Loucy (cell line): ENCODE measurements around the gene FADS3.

Experiments
- H2AFZ ChIP-seq: fragments of 200-600 bp; sonication (generic); 2 replicates; pipeline ENCODE4 v1.6.0; 2016; ENCODE audit warnings: antibody characterized with exemption, mild to moderate bottlenecking, low read length, moderate library complexity
- H3F3A ChIP-seq: fragments of 200-600 bp; 2 replicates; pipeline ENCODE4 v1.6.0; 2016; ENCODE audit warnings: antibody characterized with exemption, low read depth, mild to moderate bottlenecking
- H3K27me3 ChIP-seq: fragments of 200-600 bp; sonication (generic); 2 replicates; pipeline ENCODE4 v1.6.1; 2014; ENCODE audit warnings: low read length, mild to moderate bottlenecking; ENCODE audit not compliant: insufficient read depth, poor library complexity, severe bottlenecking
- H3K36me3 ChIP-seq: fragments of 200-600 bp; sonication (generic); 2 replicates; pipeline ENCODE4 v1.6.1; 2016; ENCODE audit warnings: low read length; ENCODE audit not compliant: insufficient read depth
- H3K4me1 ChIP-seq: fragments of 200-600 bp; sonication (generic); 2 replicates; pipeline ENCODE4 v1.5.1; 2014; ENCODE audit warnings: low read length, mild to moderate bottlenecking; ENCODE audit not compliant: insufficient read depth, poor library complexity, severe bottlenecking
- H3K4me2 ChIP-seq: fragments of 200-600 bp; sonication (generic); 2 replicates; pipeline ENCODE4 v1.6.0; 2014; ENCODE audit warnings: antibody characterized with exemption, low read length, low read depth, mild to moderate bottlenecking; ENCODE audit not compliant: poor library complexity, severe bottlenecking
- H3K4me3 ChIP-seq: fragments of 200-600 bp; sonication (generic); 2 replicates; pipeline ENCODE4 v1.5.1; 2014; ENCODE audit warnings: low read length, mild to moderate bottlenecking, mixed read lengths; ENCODE audit not compliant: poor library complexity, severe bottlenecking
- H3K79me2 ChIP-seq: fragments of 200-600 bp; sonication (generic); 2 replicates; pipeline ENCODE4 v1.6.1; 2014; ENCODE audit warnings: low read length; ENCODE audit not compliant: insufficient read depth
- H3K9ac ChIP-seq: fragments of 200-600 bp; sonication (generic); 2 replicates; pipeline ENCODE4 v1.6.0; 2014; ENCODE audit warnings: mild to moderate bottlenecking, low read depth, low read length, moderate library complexity; ENCODE audit not compliant: poor library complexity, severe bottlenecking
- H3K9me2 ChIP-seq: fragments of 200-600 bp; sonication (generic); replicated peaks from 2 replicates; pipeline ENCODE4 v1.6.1; 2016; ENCODE audit warnings: low read depth, low read length, mixed read lengths
- H3K9me3 ChIP-seq: fragments of 200-600 bp; sonication (generic); 2 replicates; pipeline ENCODE4 v1.6.1; 2014; ENCODE audit warnings: mild to moderate bottlenecking, antibody characterized with exemption, low read length, low read depth; ENCODE audit not compliant: insufficient read depth
- H4K20me1 ChIP-seq: fragments of 200-600 bp; sonication (generic); 2 replicates; pipeline ENCODE4 v1.6.0; 2014; ENCODE audit warnings: antibody characterized with exemption, low read length, mild to moderate bottlenecking; ENCODE audit not compliant: insufficient read depth, poor library complexity, severe bottlenecking
- CTCF ChIP-seq: fragments of 200-600 bp; sonication (generic); conservative IDR thresholded peaks from 2 replicates; pipeline ENCODE4 v1.5.1; 2014; ENCODE audit warnings: mild to moderate bottlenecking, antibody characterized with exemption, low read length
- EZH2phosphoT487 ChIP-seq: fragments of 200-600 bp; IDR thresholded peaks from 2 replicates; pipeline ENCODE4 v1.6.1; 2018; ENCODE audit warnings: antibody characterized with exemption, mild to moderate bottlenecking, moderate library complexity, borderline replicate concordance

FADS3 gene

GRCh38 chr11:61885784-61886580 lies 5.4 kb downstream of the FADS3 start:
- no peak overlapping the region for H2AFZ ChIP-seq
- no peak overlapping the region for H3K9ac ChIP-seq
- no peaks in the 10 kb centered on the region for H3K36me3 ChIP-seq
- H3K79me2 ChIP-seq = 0 out of 2 replicates have a peak, but pooled peaks cover 4% of the 10 kb centered on the region
- peaks cover 5% of the 10 kb centered on the region for H4K20me1 ChIP-seq
- H3K4me3 ChIP-seq = no peak overlapping the region
- TF ChIP-seq EZH2phosphoT487 = no peak
- no peak for TF ChIP-seq CTCF
- H3K4me2 ChIP-seq = no peak overlapping the region
- no peaks in the 10 kb centered on the region for H3F3A ChIP-seq
- H3K9me3 ChIP-seq = no peaks in the 10 kb centered on the region
- no peaks in the 10 kb centered on the region for H3K27me3 ChIP-seq
- peaks cover 25% of the 10 kb centered on the region for H3K4me1 ChIP-seq
- H3K9me2 ChIP-seq = no peaks in the 10 kb centered on the region

- no peaks in the 10 kb centered on the region for H3F3A ChIP-seq
- H3K36me3 ChIP-seq = no peaks in the 10 kb centered on the region
- H3K79me2 ChIP-seq = 0 out of 2 replicates have a peak, but pooled peaks cover 3% of the 10 kb centered on the region
- no peak for TF ChIP-seq CTCF
- TF ChIP-seq EZH2phosphoT487 = no peak
- no peak overlapping the region for H3K9ac ChIP-seq
- no peaks in the 10 kb centered on the region for H3K9me3 ChIP-seq
- H2AFZ ChIP-seq = no peak overlapping the region
- peaks cover 18% of the 10 kb centered on the region for H3K4me1 ChIP-seq
- H3K4me2 ChIP-seq = no peak overlapping the region
- no peaks in the 10 kb centered on the region for H3K27me3 ChIP-seq
- peaks cover 3% of the 10 kb centered on the region for H4K20me1 ChIP-seq
- no peak overlapping the region for H3K4me3 ChIP-seq
- H3K9me2 ChIP-seq = no peaks in the 10 kb centered on the region
Observed at GRCh38 chr11:61885166-61885778, 6.1 kb downstream of the FADS3 start.

GRCh38 chr11:61883947-61884346 lies 7.4 kb downstream of the FADS3 start:
- no peaks in the 10 kb centered on the region for H3K27me3 ChIP-seq
- peaks cover 13% of the 10 kb centered on the region for H3K4me1 ChIP-seq
- no peaks in the 10 kb centered on the region for H3K36me3 ChIP-seq
- no peaks in the 10 kb centered on the region for H3F3A ChIP-seq
- no peaks in the 10 kb centered on the region for H3K79me2 ChIP-seq
- H2AFZ ChIP-seq = no peak overlapping the region
- no peak overlapping the region for H3K9ac ChIP-seq
- H4K20me1 ChIP-seq = no peaks in the 10 kb centered on the region
- no peak overlapping the region for H3K4me2 ChIP-seq
- H3K9me3 ChIP-seq = no peaks in the 10 kb centered on the region
- no peak overlapping the region for H3K4me3 ChIP-seq
- TF ChIP-seq CTCF (no peak), EZH2phosphoT487 (no peak)
- H3K9me2 ChIP-seq = no peaks in the 10 kb centered on the region
